Subcutaneous abdominal adipose tissue (tissue), 5 donors: ENCODE data around the gene GGNBP2.

Source experiments
- H3K27ac ChIP-seq: one replicate; pipeline ENCODE4 v1.7.0; 2013; ENCODE audit warnings: low read depth, mild to moderate bottlenecking, inconsistent platforms, low read length, moderate library complexity
- H3K27me3 ChIP-seq, 5 donors: one replicate each; pipeline ENCODE4 v1.7.0; 2013; ENCODE audit warnings: low read length in 5 of 5, inconsistent platforms in 1 of 5; ENCODE audit not compliant: control insufficient read depth in 5 of 5, insufficient read depth in 4 of 5
- H3K36me3 ChIP-seq, 5 donors: one replicate each; pipeline ENCODE4 v1.7.0; 2013; ENCODE audit warnings: low read length in 5 of 5; ENCODE audit not compliant: control insufficient read depth in 5 of 5, insufficient read depth in 5 of 5
- H3K4me1 ChIP-seq, 5 donors: one replicate each; pipeline ENCODE4 v1.7.0; 2013; ENCODE audit warnings: low read length in 5 of 5, mild to moderate bottlenecking in 3 of 5, moderate library complexity in 1 of 5; ENCODE audit not compliant: control insufficient read depth in 5 of 5, insufficient read depth in 5 of 5
- H3K4me3 ChIP-seq, 5 donors: one replicate each; pipeline ENCODE4 v1.7.0; 2013; ENCODE audit warnings: low read length in 5 of 5, low read depth in 1 of 5
- H3K9ac ChIP-seq, 5 donors: one replicate each; pipeline ENCODE4 v1.7.0; 2013; ENCODE audit warnings: low read length in 5 of 5, mild to moderate bottlenecking in 4 of 5, moderate library complexity in 3 of 5
- H3K9me3 ChIP-seq, 5 donors: one replicate each; pipeline ENCODE4 v1.7.0; 2013; ENCODE audit warnings: low read length in 5 of 5; ENCODE audit not compliant: control insufficient read depth in 5 of 5
- donor health status: healthy.
- donor health status: healthy.
- donor health status: healthy.
- donor health status: healthy.
- donor health status: healthy.

The GGNBP2 gene

GRCh38 chr17:36632916-36633771, 88.4 kb downstream of the GGNBP2 start:
- Histone ChIP-seq H3K9me3 (no peaks in the 10 kb centered on the region), H3K4me1 (peaks cover 0 to 15% (median 10%) of the 10 kb centered on the region in 5 donors), H3K9ac (no peak overlapping the region), H3K36me3 (no peaks in the 10 kb centered on the region), H3K4me3 (no peak overlapping the region), H3K27ac (no peak overlapping the region), H3K27me3 (peaks cover 3 to 42% (median 6%) of the 10 kb centered on the region in 5 donors)
